GM06990 (cell line): ENCODE data around the gene IGF1R.

Experiments used
- DNase-seq: peaks from one replicate; pipeline ENCODE4 v3.0.0-alpha.2; 2011; ENCODE audit not compliant: insufficient read length; ENCODE audit errors: extremely low read depth
- H3K27me3 ChIP-seq: replicated peaks from 2 replicates; pipeline ENCODE4 v1.6.0; 2011; ENCODE audit warnings: low read length; ENCODE audit not compliant: control insufficient read depth, insufficient read depth
- H3K36me3 ChIP-seq: 2 replicates; pipeline ENCODE4 v1.5.1; 2011; ENCODE audit warnings: low read length; ENCODE audit not compliant: control insufficient read depth, insufficient read depth
- H3K4me3 ChIP-seq: replicated peaks from 2 replicates; pipeline ENCODE4 v1.5.1; 2011; ENCODE audit warnings: low read depth, mild to moderate bottlenecking, control low read depth, low read length
- CTCF ChIP-seq: IDR thresholded peaks from 2 replicates; pipeline ENCODE4 v1.5.1; 2011; ENCODE audit warnings: low read length, control low read depth, mild to moderate bottlenecking, inconsistent platforms; ENCODE audit not compliant: insufficient read depth, poor library complexity, severe bottlenecking

Gene IGF1R

DNA sequence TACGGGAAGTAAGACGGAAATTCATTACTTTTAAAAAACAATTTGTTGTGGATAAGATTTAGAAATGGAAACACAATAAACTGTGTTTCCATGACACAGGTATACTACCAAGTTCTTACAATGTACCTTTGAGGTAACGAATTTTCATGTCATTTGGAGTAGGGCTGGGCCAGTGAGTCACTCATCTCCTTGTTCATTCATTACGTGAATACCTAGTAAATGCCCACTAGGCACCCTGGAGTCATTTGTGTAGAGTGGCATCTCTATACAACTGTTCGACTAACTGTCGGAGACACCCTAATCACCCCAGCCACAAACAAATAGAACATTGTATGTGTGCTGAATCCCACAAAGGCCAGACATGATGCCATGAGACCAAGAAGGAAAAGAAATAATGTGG lies 94.8 kb downstream of the IGF1R start:
- no peak for TF ChIP-seq CTCF
- DNase-seq: no peak
- Histone ChIP-seq H3K27me3 (no peaks in the 10 kb centered on the region; the same call in 1 of the 2 replicates), H3K36me3 (no peaks in the 10 kb centered on the region), H3K4me3 (no peak overlapping the region)

GRCh38 chr15:98744506-98744905 lies 96.2 kb downstream of the IGF1R start:
- H3K36me3 ChIP-seq: no peaks in the 10 kb centered on the region
- DNase-seq: no peak
- no peak overlapping the region for H3K4me3 ChIP-seq
- TF ChIP-seq CTCF: no peak
- no peaks in the 10 kb centered on the region; the same call in 1 of the 2 replicates for H3K27me3 ChIP-seq

- Histone ChIP-seq H3K27me3 (no peaks in the 10 kb centered on the region; the same call in 1 of the 2 replicates), H3K4me3 (no peak overlapping the region), H3K36me3 (no peaks in the 10 kb centered on the region)
- no peak for TF ChIP-seq CTCF
- no peak for DNase-seq
These were observed 96.8 kb downstream of the IGF1R start for GRCh38 chr15:98745179-98745578.

DNA sequence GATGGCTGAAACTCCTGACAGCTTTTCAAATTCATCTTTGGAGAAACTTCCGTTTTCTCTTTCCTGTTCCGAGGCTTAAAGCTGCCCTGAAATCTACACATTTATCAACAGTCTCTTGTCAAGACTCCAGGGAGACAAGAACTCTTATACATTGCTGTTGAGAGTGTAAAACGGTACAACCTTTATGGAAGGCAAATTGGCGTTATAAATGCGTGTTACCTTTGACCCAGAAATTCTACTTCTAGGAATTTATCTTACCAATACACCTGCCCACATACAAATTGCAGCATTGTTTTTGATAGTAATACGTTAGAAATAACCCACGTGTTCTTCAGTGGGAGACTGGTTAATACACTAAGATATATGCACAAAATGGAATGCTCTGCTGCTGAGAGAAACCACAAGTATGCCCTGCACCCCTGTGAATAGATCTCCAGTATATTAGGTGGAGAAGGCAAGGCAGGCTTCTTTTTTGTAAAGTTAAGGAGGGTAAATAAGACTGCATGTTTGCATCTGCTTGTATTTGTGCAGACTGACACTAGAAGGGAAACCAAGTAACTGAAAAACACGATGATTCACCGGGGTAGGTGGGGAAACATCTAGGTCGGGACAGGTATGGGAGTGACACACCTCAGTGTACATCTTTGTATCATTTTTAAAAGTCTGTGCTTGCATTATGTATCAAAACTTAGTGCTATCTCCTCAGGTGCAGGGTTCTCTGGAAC lies 97.5 kb downstream of the IGF1R start:
- DNase-seq: no peak
- TF ChIP-seq CTCF: no peak
- Histone ChIP-seq H3K27me3 (no peaks in the 10 kb centered on the region; the same call in 1 of the 2 replicates), H3K4me3 (no peak overlapping the region), H3K36me3 (no peaks in the 10 kb centered on the region)

- DNase-seq: no peak
- Histone ChIP-seq H3K4me3 (no peak overlapping the region), H3K27me3 (no peaks in the 10 kb centered on the region; the same call in 1 of the 2 replicates), H3K36me3 (no peaks in the 10 kb centered on the region)
- TF ChIP-seq CTCF: no peak
These were observed 98.2 kb downstream of the IGF1R start for GRCh38 chr15:98746375-98747155.
